NCI-H146 treated with DMSO at 0.1 percent for 48 hours (cell line): ENCODE measurements around the gene EXTL2.
A peak's percentile ranks its signal among the peaks of the same experiment; 100 is the strongest.
"Not testable (repeated sequence)": the region's sequence is repeated elsewhere in the genome, so short reads cannot be mapped to it uniquely, and the experiment has no call there.

Experiments used
- DNase-seq: peaks from one replicate; lab custom pipeline; 2025; ENCODE audit not compliant: unreplicated experiment; lab: John Stamatoyannopoulos, UW

The EXTL2 gene

DNA sequence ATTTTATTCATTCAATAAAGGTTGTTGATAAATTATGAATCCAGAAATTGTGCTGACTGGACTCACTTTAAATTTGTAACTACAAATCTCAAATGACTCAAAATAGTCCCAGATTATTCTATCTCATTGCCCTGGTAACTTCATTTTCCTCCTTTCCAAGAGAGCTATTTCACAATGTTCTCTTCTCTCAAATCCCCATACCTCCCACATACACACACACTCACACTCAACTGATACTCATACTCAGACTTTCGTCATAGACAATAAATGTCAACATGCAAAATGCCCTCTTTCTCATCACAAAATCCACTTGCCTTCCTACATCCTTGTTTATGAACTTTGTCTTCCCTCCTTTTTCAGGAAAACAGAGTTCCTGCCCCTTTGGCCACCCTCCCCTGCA is 33.3 kb downstream of the EXTL2 start:
- no peak for DNase-seq

DNA sequence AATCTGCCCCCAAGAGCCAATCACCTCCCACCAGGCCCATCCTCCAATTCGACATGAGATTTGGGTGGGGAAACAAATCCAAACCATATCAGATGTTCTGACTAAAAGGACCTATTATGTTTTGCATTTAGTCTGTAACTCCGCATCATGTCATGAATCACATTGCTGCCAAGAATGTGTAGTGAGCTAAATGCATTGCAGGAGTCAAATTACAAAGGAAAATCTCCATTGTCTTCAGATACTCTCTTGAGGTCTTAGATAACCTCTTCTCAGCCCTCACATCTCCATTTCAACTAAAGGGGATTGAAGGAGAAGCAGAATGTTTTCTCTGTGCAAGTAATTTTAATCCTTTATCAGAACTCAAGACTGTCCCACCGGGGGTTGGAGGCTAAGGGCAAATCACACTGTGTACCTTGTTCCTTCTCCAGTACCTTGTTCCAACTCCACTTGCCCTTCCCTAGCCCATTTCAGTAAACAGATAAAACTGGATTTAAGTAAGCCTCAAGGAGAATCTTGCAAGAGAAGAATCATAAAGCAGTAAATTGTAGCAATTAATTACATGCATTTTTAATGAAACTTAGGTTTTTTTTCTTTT is 34.1 kb downstream of the EXTL2 start:
- no peak for DNase-seq

DNA sequence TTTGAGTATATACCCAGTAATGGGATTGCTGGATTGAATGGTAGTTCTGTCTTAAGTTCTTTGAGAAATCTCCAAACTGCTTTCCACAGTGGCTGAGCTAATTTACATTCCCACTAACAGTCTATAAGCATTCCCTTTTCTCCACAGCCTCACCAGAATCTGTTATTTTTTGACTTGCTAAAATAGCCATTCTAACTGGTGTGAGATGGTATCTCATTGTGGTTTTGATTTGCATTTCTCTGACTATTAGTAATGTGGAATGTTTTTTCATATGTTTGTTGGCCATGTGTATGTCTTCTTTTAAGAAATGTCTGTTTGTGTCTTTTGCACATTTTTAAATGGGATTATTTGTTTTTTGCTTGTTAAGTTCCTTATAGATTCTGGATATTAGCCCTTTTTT is 39.5 kb downstream of the EXTL2 start:
- not testable (repeated sequence) for DNase-seq

DNA sequence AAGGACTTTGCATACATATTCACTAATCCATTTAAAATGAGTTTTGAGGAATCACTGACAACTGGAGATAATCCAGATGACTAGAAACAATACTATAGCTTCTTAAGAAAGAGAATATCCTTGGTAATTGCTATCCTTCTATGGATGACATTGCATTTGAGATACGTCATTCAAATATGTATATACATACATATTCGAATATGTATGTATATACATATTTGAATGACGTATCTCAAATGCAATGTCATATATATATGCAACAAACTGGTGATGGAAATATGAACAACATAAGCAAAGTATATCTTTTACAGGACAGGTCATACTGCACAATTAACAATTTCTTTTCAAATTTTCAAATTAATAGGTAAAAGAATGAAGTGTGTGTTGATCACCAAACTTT is 41.7 kb downstream of the EXTL2 start:
- DNase-seq = no peak

DNA sequence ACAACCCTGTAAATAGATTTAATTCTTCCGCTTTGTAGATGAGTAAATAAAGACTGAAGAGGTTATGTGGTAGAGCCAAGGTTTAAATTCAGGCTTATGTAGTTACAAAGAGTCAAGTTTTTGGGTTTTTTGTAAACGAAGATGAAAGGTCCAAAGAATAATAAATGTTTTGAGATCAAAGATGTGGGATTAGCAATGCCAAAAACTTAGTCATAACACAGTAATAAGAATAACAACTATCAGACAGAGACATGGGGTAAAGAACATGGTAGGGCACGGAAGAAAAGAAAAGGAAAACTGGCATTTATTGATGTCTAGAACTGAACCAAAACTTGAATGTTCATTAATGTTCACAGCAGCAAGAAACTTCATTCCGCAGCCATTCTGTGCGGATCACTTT is 42.9 kb downstream of the EXTL2 start:
- no peak for DNase-seq

DNA sequence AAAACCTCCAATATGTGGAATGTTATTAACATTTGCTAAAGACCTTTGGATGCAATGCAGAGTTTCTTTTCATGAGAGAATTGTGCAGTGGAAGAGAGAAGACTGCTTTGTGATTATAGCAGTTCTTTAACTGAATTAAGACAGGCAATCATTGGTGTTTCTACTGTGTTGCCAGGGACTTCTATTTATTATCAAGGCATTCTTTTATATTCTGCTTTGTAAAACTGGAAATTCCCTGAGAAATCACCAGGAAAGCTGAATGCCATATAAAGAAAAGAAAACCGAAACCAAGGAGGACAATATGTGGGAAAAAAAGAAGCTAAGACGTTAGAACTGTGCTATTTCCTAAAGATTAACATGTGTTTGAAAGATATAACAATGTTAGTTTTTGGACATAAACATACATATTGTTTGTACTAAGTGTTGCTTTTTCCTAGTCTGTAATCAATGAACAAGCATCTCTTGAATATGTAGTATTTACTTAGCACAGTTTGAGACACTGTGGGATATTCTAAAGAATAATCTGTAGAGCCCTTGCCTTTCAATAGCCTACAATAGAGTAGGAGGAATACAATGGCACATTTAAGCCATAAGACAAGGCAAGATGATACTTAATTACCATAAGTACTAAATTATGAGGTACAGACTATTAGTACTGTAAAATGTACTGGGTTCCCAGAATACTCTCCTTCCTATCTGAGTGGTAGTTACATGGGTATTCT is 47.1 kb downstream of the EXTL2 start:
- no peak for DNase-seq

DNA sequence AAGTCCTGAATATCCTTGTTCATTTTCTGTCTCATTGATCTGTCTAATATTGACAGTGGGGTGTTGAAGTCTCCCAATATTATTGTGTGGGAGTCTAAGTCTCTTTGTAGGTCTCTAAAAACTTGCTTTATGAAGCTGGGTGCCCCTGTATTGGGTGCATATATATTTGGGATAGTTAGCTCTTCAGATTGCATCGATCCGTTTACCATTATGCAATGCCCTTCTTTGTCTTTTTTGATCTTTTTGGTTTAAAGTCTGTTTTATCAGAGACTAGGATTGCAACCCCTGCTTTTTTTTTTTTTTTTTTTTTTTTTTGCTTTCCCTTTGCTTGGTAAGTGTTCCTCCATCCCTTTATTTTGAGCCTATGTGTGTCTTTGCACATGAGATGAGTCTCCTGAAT is 51.5 kb downstream of the EXTL2 start:
- not testable (repeated sequence) for DNase-seq

DNA sequence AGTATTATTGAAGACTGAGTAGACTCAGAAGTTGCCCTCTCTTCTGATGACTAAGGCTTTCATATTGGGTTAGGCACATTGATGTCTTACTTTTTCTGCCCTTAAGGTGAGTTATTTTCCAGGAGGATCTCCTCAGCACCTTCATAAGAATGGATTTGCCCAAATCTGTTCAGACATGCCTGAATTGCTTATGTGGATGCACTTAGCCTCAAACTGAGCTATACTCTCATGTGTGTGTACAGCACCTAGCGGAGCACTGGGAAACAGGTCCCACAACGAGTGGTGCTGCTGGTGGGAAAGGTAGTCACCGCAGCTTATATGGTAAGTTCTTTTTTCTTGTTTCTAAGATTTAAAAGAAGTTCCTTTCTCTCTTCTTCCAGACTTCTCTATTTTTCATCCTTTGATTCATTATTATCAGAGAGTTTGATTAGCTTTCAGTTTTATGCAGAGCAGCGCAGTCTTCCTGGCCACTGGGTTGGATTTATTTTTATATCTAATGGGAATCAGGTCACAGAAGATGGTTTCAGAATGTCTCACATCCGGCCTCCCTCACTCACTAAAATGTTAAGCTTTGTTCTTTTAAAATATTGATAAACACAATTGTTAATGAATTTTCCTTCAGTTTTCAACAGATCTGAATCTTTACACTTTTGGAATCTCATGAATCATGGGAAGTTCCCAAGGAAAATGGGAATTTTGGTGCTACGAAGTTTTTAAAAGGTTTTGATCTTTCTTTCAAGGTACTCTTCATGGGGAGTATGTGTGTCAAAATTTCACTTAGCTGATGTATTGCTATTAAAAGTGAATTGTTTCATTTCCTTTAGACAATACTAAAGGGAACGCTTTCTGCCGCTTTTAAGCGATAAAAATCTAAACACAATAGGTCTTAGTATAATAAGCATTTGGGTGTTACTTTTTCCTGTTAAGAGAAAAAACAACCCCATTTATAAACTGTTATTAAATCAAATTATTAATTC is 58.5 kb downstream of the EXTL2 start:
- no peak for DNase-seq

DNA sequence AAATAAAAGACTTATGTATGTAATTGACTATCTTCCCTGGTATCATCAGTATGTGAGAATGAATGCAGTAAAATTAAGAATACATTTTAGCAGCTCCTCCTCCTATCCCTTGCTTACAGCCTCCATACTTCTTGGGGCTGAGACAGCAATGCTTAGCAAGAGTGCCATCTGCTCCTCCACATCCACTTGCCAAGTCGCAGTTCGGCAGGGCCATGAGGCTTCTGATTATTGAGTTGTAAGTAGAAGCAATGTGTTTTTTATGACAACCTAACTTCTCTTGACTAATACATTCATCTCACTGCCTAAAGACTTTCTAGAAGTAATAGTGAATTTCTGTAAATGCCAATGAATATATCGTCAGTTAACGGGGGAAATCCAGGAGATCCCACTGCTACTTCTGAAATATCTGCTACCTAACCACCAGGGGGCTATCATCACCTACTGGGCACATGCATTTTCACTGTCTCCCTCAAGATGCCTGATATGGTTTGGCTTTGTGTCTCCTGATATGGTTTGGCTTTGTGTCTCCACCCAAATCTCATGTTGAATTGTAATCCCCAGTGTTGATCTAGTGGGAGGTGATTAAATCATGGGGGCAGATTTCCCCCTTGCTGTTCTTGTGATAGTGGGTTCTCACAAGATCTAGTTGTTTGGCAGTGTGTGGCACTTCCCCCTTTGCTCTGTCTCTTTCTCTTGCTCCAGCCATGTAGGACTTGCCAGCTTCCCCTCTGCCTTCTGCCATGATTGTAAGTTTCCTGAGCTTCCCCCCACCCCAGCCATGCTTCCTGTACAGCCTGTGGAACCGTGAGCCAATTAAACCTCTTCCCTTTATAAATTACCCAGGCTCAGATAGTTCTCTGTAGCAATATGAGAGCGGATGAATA is 59.6 kb downstream of the EXTL2 start:
- peak; percentile 6 for DNase-seq

DNA sequence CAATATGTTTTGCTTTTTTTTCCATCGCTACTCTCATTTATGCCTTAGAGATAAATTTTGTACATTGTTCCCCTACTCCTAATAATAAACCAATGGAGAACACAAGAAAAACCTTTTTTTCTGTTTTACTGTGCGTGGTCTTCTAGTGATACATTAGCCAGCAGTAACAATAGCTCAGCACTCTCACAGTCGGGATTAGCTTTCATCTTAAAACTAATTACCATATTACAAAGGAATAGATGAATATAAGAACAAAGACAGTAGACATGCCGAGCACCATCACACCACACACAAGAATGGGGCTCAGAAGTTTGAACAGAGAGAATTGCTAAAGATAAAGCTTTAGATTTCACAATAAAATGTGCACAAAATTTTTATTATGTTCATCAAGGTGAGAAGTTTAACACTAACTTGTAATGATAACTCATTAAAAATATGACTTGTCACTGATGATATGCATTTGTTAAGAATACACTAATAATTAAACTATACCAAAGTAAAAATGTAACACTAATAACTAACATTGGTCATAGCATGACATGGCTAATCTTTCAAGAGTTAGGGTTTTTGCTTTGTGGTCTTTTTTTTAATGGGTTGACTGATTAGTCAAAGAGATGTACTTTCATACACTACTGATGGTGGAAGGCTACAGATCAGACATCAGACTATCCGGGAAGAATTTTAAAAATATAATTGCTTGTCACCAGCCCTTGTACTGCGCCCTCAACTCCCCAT is 61.8 kb downstream of the EXTL2 start:
- no peak for DNase-seq

DNA sequence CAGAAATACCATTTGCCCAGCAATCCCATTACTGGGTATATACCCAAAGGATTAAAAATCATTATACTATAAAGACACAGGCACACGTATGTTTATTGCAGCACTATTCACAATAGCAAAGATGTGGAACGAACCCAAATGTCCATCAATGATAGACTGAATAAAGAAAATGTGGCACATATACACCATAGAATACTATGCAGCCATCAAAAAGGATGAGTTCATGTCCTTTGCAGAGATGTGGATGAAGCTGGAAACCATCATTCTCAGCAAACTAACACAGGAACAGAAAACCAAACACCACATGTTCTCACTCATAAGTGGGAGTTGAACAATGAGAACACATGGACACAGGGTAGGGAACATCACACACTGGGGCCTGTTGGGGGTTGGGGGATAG is 69.0 kb downstream of the EXTL2 start:
- DNase-seq = not testable (repeated sequence)
